ENCODE measurements around the gene PET100.

Gene PET100

DNA sequence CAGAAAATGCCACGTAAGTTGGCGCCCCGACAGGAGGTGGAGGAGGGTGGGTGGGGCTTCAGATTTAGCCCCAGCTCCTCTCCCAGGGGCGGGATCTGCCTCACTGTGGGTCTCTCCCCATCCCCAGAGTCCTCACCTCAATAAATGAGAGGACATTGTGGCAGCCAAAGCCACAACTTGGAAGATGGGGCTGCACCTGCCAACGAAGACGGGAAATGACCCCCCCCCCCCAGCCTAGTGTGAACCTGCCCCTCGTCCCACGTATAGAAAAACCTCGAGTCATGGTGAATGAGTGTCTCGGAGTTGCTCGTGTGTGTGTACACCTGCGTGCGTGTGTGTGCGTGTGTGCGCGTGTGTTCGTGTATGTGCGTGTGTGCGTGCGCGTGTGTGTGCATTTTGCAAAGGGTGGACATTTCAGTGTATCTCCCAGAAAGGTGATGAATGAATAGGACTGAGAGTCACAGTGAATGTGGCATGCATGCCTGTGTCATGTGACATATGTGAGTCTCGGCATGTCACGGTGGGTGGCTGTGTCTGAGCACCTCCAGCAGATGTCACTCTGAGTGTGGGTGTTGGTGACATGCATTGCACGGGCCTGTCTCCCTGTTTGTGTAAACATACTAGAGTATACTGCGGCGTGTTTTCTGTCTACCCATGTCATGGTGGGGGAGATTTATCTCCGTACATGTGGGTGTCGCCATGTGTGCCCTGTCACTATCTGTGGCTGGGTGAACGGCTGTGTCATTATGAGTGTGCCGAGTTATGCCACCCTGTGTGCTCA, 49.6 kb downstream of the PET100 start:
- peak; percentile 42 for DNase-seq (ENCODE audit: low spot score)

DNA sequence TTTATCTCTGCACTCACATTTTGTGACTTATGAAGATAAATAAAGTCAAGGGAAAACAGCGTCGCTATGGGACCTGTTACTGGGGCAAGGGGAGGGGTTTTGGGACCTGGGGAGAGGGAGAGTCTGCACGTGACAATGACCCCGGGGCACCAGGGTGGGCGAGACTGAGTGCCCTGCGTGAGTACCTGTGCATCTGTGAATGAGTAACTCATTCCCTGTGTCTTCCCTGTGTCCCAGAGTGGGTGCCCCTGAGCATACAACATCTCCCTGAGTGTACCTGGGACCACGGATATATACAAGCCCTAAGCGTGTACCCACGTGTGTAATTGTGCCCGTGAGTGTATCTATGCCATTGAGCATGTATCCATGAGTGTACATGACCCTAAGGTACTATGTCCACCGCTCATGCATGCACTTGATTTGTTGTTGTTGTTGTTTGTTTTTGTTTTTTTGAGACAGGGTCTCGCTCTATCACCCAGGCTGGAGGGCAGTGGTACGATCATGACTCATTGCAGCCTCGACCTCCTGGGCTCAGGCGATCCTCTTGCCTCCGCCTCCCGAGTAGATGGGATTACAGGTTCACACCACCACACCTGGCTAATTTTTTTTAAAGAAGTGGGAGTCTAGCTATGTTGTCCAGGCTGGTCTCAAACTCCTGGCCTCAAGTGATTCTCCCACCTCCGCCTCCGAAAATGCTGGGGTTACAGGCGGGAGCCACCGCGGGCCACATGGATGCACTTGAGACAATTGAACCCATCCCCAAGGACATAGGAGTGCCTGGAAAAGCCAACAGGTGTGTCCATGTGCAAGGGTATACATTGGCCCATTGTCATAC, 50.4 kb downstream of the PET100 start:
- DNase-seq (ENCODE audit: low spot score) = no peak

DNA sequence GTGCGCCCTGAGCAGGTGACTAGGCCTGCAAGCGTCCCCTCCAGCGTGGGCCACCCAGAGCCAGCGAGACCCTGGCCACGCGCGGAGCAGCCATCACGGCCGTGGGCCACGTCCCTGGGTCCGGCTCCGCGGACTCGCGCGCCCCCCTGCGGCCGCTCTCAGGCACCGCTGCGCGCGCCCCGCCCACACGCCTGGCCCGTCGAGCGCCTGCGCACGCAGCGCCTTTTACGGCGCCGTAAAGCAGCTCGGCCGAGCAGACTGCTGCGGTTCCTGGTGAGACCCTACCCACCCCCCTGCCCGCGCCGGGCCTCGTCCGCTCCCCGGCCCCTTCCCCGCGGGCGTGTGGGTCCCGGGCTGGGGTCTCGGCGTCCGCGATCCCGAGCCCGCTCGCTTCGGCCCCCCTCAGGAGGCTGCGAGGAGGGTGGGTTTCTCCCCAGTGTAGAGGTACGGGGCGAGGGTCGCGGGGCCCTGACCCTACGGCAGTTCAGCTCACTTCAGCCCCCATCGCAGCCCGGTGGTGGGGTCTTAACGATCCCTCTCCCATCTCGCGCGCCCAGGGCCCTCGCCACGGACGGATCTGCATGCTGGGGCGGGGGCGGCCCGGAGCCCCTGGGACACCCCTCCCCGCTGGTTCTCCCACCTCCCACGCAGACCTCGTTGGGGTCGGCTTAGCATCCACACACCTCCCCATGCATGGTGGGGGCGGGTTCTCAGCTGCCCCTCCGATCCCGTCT, 51.2 kb downstream of the PET100 start, which contains the start of gene TRAPPC5:
Gene TRAPPC5 (plus strand): TSS at position 228 of the 734 bp plus-strand sequence. CDS start 1,421 bp downstream, outside the sequence.
- peak; percentile 75 for DNase-seq (ENCODE audit: low spot score)

Small RNAs within 50 kb of the gene (small RNA-seq; reads per million reads assigned to genes)
- 0 to 0.04 reads per million in 2 experiments for gene MIR6792

Data from SK-N-DZ (cell line).